IMR-90 (cell line): ENCODE measurements around the gene PIK3C2A. TPM values are rescaled to one million over a fixed set of nuclear protein-coding genes. Genes with fewer than 3 reads are reported as not detected.

Source experiments
- ATAC-seq: fragments of 200-7000 bp; cut with Tn5 transposase; 2 replicates; pipeline ENCODE4 v1.9.1; 2020; ENCODE audit warnings: low read depth, mild to moderate bottlenecking, moderate library complexity
- BruUV-seq: library from RNA; stranded (reverse); fragments of 400-500 nt; replicated peaks from 2 replicates; lab custom pipeline; 2021; lab: Mats Ljungman, UMichigan
- CTCF ChIA-PET: fragments of 300-600 bp; formaldehyde crosslinking; extraction: SDS; loops from one replicate; lab custom pipeline; 2021; ENCODE audit warnings: antibody characterized with exemption; lab: Yijun Ruan, JAX
- POLR2A ChIA-PET: fragments of 300-600 bp; sonication (Branson Sonifier 250); formaldehyde crosslinking; loops from one replicate; lab custom pipeline; 2022; ENCODE audit warnings: antibody characterized with exemption; ENCODE audit not compliant: unreplicated experiment; lab: Charles Lee
- DNase-seq: peaks from one replicate; pipeline ENCODE4 v3.0.0; 2013
- H2AFZ ChIP-seq: replicated peaks from 2 replicates; pipeline ENCODE3; 2013; ENCODE audit warnings: low read length, mild to moderate bottlenecking; ENCODE audit not compliant: poor library complexity
- H2AK5ac ChIP-seq: 2 replicates; pipeline ENCODE4 v1.6.1; 2013; ENCODE audit warnings: low read depth, low read length, inconsistent platforms
- H2AK9ac ChIP-seq: replicated peaks from 2 replicates; pipeline ENCODE3; 2013; ENCODE audit warnings: mild to moderate bottlenecking, low read depth, low read length, moderate library complexity; ENCODE audit not compliant: poor library complexity
- H2BK120ac ChIP-seq: 2 replicates; pipeline ENCODE4 v1.6.1; 2013; ENCODE audit warnings: low read depth, low read length, inconsistent platforms
- H2BK15ac ChIP-seq: 3 replicates; pipeline ENCODE4 v1.6.1; 2013; ENCODE audit warnings: low read depth, low read length, inconsistent platforms
- H2BK20ac ChIP-seq: 2 replicates; pipeline ENCODE4 v1.6.1; 2013; ENCODE audit warnings: low read depth, mild to moderate bottlenecking, inconsistent platforms, low read length, moderate library complexity
- H2BK5ac ChIP-seq: 2 replicates; pipeline ENCODE4 v1.6.1; 2013; ENCODE audit warnings: mild to moderate bottlenecking, low read depth, low read length, inconsistent platforms; ENCODE audit not compliant: poor library complexity, severe bottlenecking
- H3K14ac ChIP-seq: replicated peaks from 2 replicates; pipeline ENCODE4 v1.6.1; 2013; ENCODE audit warnings: low read depth, low read length, inconsistent platforms
- H3K18ac ChIP-seq: 2 replicates; pipeline ENCODE4 v1.6.1; 2013; ENCODE audit warnings: low read depth, low read length, control low read depth
- H3K23ac ChIP-seq: 2 replicates; pipeline ENCODE4 v1.6.1; 2013; ENCODE audit warnings: low read depth, low read length, inconsistent platforms
- H3K27ac ChIP-seq: 2 replicates; pipeline ENCODE4 v1.5.1; 2013; ENCODE audit warnings: mild to moderate bottlenecking, control low read depth, low read length; ENCODE audit not compliant: insufficient read depth
- H3K27me3 ChIP-seq: 2 replicates; pipeline ENCODE4 v1.6.1; 2013; ENCODE audit warnings: low read length; ENCODE audit not compliant: control insufficient read depth, insufficient read depth
- H3K36me3 ChIP-seq: 2 replicates; pipeline ENCODE4 v1.6.1; 2013; ENCODE audit warnings: low read length, mixed read lengths; ENCODE audit not compliant: control insufficient read depth, insufficient read depth
- H3K4ac ChIP-seq: 2 replicates; pipeline ENCODE4 v1.6.1; 2013; ENCODE audit warnings: low read depth, low read length, inconsistent platforms
- H3K4me1 ChIP-seq: 2 replicates; pipeline ENCODE4 v1.6.1; 2013; ENCODE audit warnings: low read length, mixed read lengths; ENCODE audit not compliant: control insufficient read depth, insufficient read depth
- H3K4me2 ChIP-seq: 2 replicates; pipeline ENCODE4 v1.6.1; 2013; ENCODE audit warnings: low read depth, mild to moderate bottlenecking, control low read depth, low read length, moderate library complexity
- H3K4me3 ChIP-seq: 2 replicates; pipeline ENCODE4 v1.5.1; 2013; ENCODE audit warnings: low read depth, mild to moderate bottlenecking, control low read depth, low read length, moderate library complexity; ENCODE audit not compliant: insufficient read depth
- H3K56ac ChIP-seq: 2 replicates; pipeline ENCODE4 v1.6.1; 2013; ENCODE audit warnings: low read length, inconsistent platforms; ENCODE audit not compliant: insufficient read depth; ENCODE audit errors: extremely low read depth
- H3K79me1 ChIP-seq, 2 experiments: 2 replicates each; pipeline ENCODE4 v1.6.1; 2013; ENCODE audit warnings: low read length in 2 of 2, inconsistent platforms in 1 of 2, low read depth in 1 of 2
- H3K9ac ChIP-seq: 2 replicates; pipeline ENCODE4 v1.6.1; 2013; ENCODE audit warnings: low read depth, low read length, control low read depth
- H3K9me1 ChIP-seq: 2 replicates; pipeline ENCODE4 v1.6.1; 2013; ENCODE audit warnings: low read length, inconsistent platforms; ENCODE audit not compliant: insufficient read depth
- H3K9me3 ChIP-seq: 2 replicates; pipeline ENCODE4 v1.6.1; 2013; ENCODE audit warnings: low read length; ENCODE audit not compliant: control insufficient read depth, insufficient read depth
- H4K20me1 ChIP-seq: 2 replicates; pipeline ENCODE4 v1.6.1; 2013; ENCODE audit warnings: low read length, inconsistent platforms; ENCODE audit not compliant: insufficient read depth
- H4K5ac ChIP-seq: 2 replicates; pipeline ENCODE4 v1.6.1; 2013; ENCODE audit warnings: mild to moderate bottlenecking, low read depth, low read length, control low read depth
- H4K8ac ChIP-seq, 2 experiments: 2 replicates each; pipeline ENCODE4 v1.6.1; 2013; ENCODE audit warnings: low read depth in 2 of 2, low read length in 2 of 2, control low read depth in 1 of 2, inconsistent platforms in 1 of 2
- H4K91ac ChIP-seq: 2 replicates; pipeline ENCODE4 v1.6.1; 2013; ENCODE audit warnings: low read depth, low read length, inconsistent platforms; ENCODE audit not compliant: insufficient read depth
- BHLHE40 ChIP-seq: fragments of 150-350 bp; IDR thresholded peaks from 2 replicates; pipeline ENCODE4 v1.6.1; 2016; ENCODE audit warnings: mild to moderate bottlenecking, low read depth, low read length
- CEBPB ChIP-seq: IDR thresholded peaks from 2 replicates; pipeline ENCODE4 v1.6.1; 2012; ENCODE audit warnings: low read depth, low read length, improper control_type of control experiment
- CHD1 ChIP-seq: IDR thresholded peaks from 2 replicates; pipeline ENCODE4 v1.6.1; 2012; ENCODE audit warnings: low read depth, low read length, improper control_type of control experiment
- ELK1 ChIP-seq: fragments of 150-350 bp; IDR thresholded peaks from 2 replicates; pipeline ENCODE4 v1.6.1; 2016; ENCODE audit warnings: low read depth, mild to moderate bottlenecking, low read length, moderate library complexity, borderline replicate concordance
- FOS ChIP-seq: fragments of 150-350 bp; IDR thresholded peaks from 2 replicates; pipeline ENCODE4 v1.6.1; 2016; ENCODE audit warnings: low read depth, low read length
- MAFK ChIP-seq: IDR thresholded peaks from 2 replicates; pipeline ENCODE4 v1.6.1; 2012; ENCODE audit warnings: low read depth, low read length, improper control_type of control experiment
- MAZ ChIP-seq: IDR thresholded peaks from 2 replicates; pipeline ENCODE4 v1.6.1; 2012; ENCODE audit warnings: low read depth, mild to moderate bottlenecking, low read length, improper control_type of control experiment, moderate library complexity, borderline replicate concordance
- MXI1 ChIP-seq: IDR thresholded peaks from 2 replicates; pipeline ENCODE4 v1.6.1; 2012; ENCODE audit warnings: low read depth, mild to moderate bottlenecking, low read length, moderate library complexity, borderline replicate concordance
- NFE2L2 ChIP-seq: fragments of 150-350 bp; IDR thresholded peaks from 2 replicates; pipeline ENCODE4 v1.6.1; 2016; ENCODE audit warnings: low read depth, mild to moderate bottlenecking, low read length
- POLR2A ChIP-seq: IDR thresholded peaks from 2 replicates; pipeline ENCODE4 v1.6.1; 2012; ENCODE audit warnings: mild to moderate bottlenecking, low read depth, low read length
- RAD21 ChIP-seq: IDR thresholded peaks from 2 replicates; pipeline ENCODE4 v1.6.1; 2012; ENCODE audit warnings: low read length, improper control_type of control experiment
- RCOR1 ChIP-seq: IDR thresholded peaks from 2 replicates; pipeline ENCODE4 v1.6.1; 2012; ENCODE audit warnings: mild to moderate bottlenecking, low read length, improper control_type of control experiment; ENCODE audit not compliant: insufficient replicate concordance
- RFX5 ChIP-seq: IDR thresholded peaks from 2 replicates; pipeline ENCODE4 v1.8.0; 2012; ENCODE audit warnings: low read depth, mild to moderate bottlenecking, low read length, moderate library complexity
- SMC3 ChIP-seq: fragments of 150-350 bp; IDR thresholded peaks from 2 replicates; pipeline ENCODE4 v1.6.1; 2016; ENCODE audit warnings: low read depth, mild to moderate bottlenecking, antibody characterized with exemption, low read length, moderate library complexity
- WGBS, 2 experiments: methylation state at CpG; one replicate each; pipeline versions ENCODE4 v1.1.5 to v1.1.7; 2013; ENCODE audit warnings: missing lambda C conversion rate in 2 of 2; ENCODE audit not compliant: insufficient read length in 1 of 2; ENCODE audit errors: extremely low coverage in 2 of 2; 5-methylcytosine and 5-hydroxymethylcytosine counted together
- dilution Hi-C: fragments of 300-500 bp; cut with HindIII; formaldehyde crosslinking; loops from one replicate; pipeline ENCODE4 v1.14.3; 2018; ENCODE audit warnings: low sequenced_read_pairs; ENCODE audit not compliant: unreplicated experiment
- in situ Hi-C: fragments of 300-500 bp; cut with MboI; formaldehyde crosslinking; loops from 3 replicates; pipeline ENCODE4 v1.14.3; 2019; ENCODE audit warnings: low sequenced_read_pairs, inconsistent platforms, mixed read lengths
- intact Hi-C: fragments of 100-400 bp; cut with micrococcal nuclease; formaldehyde crosslinking; loops from 2 replicates; pipeline ENCODE4 v1.10.0; 2022
- polyA plus RNA-seq, 3 experiments: library from polyadenylated mRNA; depleted of rRNA; stranded (reverse); fragments of >200 nt; gene quantifications; 2 replicates each; pipeline ENCODE4 v1.2.3, GENCODE V29; 2012; ENCODE audit warnings: low replicate concordance in 1 of 3
- total RNA-seq: library from RNA; depleted of rRNA; stranded (reverse); fragments of >200 nt; gene quantifications from 2 replicates; pipeline ENCODE4 v1.2.3, GENCODE V29; 2012
- TF ChIP-seq, protein P1 (sequence below): conservative IDR thresholded peaks from 2 replicates; pipeline ENCODE4 v1.5.1; 2012; ENCODE audit warnings: mild to moderate bottlenecking, low read depth, low read length, improper control_type of control experiment

The PIK3C2A gene
- total and polyA plus RNA-seq, 2 of the 4 experiments (the other 2 are of a cell fraction) = 14.6 to 36.6 TPM

GRCh38 chr11:17229481-17230152 is 21.8 kb upstream of the PIK3C2A start:
- ATAC-seq (peak; percentile 21; the same call in 1 of the 2 replicates), DNase-seq (no peak)
- H2BK20ac ChIP-seq = no peak overlapping the region
- in situ Hi-C loops (loop anchor here (10.0 kb wide), 1 partner anchor 275 kb away; no protein-coding TSS in a partner anchor), dilution Hi-C loops (no loop called here), intact Hi-C loops (loop anchor here (1.0 kb wide), 5 partner anchors 48 to 299 kb away; no protein-coding TSS in a partner anchor)
- POLR2A ChIA-PET = no interaction called here
- no peak overlapping the region for H3K27ac ChIP-seq
- H3K9ac ChIP-seq = no peak overlapping the region
- no peak overlapping the region for H3K4me2 ChIP-seq
- H3K18ac ChIP-seq = no peak overlapping the region
- WGBS, 2 experiments = 67% methylated on average over 3 of the region's 7 CpGs; no CpG with 5 or more reads in 1 of the 2 experiments
- H3K14ac ChIP-seq = no peak overlapping the region
- CTCF ChIA-PET = interaction anchor here (0.8 to 2.0 kb wide), 8 partner anchors 11 to 298 kb away, joined by 3 to 9 read pairs (median 4); no protein-coding TSS in a partner anchor
- no peaks in the 10 kb centered on the region for H3K9me1 ChIP-seq
- H2AK5ac ChIP-seq = no peak overlapping the region
- H3K23ac ChIP-seq = no peak overlapping the region
- H2BK15ac ChIP-seq = no peak overlapping the region
- no peak overlapping the region for H2BK5ac ChIP-seq
- H3K79me1 ChIP-seq = no peaks in the 10 kb centered on the region
- no TSS peak for BruUV-seq
- no peak overlapping the region for H2AK9ac ChIP-seq
- H3K4me3 ChIP-seq = no peak overlapping the region
- no peaks in the 10 kb centered on the region for H3K27me3 ChIP-seq
- no peak overlapping the region for H3K4ac ChIP-seq
- no peaks in the 10 kb centered on the region for H3K9me3 ChIP-seq
- no peak overlapping the region for H4K8ac ChIP-seq
- H4K5ac ChIP-seq = no peak overlapping the region
- H4K20me1 ChIP-seq = no peaks in the 10 kb centered on the region
- no peak overlapping the region for H2AFZ ChIP-seq
- no peak overlapping the region for H3K56ac ChIP-seq
- no peak overlapping the region for H2BK120ac ChIP-seq
- no peaks in the 10 kb centered on the region for H3K4me1 ChIP-seq
- H3K36me3 ChIP-seq = no peaks in the 10 kb centered on the region
- H4K91ac ChIP-seq = no peak overlapping the region
- TF ChIP-seq RCOR1 (no peak), CEBPB (no peak), FOS (no peak), SMC3 (no peak), MAFK (no peak), ELK1 (no peak), MXI1 (no peak), RAD21 (no peak), MAZ (no peak), POLR2A (no peak), BHLHE40 (no peak), RFX5 (no peak), CHD1 (no peak), NFE2L2 (no peak)
- TF ChIP-seq, protein P1, sequence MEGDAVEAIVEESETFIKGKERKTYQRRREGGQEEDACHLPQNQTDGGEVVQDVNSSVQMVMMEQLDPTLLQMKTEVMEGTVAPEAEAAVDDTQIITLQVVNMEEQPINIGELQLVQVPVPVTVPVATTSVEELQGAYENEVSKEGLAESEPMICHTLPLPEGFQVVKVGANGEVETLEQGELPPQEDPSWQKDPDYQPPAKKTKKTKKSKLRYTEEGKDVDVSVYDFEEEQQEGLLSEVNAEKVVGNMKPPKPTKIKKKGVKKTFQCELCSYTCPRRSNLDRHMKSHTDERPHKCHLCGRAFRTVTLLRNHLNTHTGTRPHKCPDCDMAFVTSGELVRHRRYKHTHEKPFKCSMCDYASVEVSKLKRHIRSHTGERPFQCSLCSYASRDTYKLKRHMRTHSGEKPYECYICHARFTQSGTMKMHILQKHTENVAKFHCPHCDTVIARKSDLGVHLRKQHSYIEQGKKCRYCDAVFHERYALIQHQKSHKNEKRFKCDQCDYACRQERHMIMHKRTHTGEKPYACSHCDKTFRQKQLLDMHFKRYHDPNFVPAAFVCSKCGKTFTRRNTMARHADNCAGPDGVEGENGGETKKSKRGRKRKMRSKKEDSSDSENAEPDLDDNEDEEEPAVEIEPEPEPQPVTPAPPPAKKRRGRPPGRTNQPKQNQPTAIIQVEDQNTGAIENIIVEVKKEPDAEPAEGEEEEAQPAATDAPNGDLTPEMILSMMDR = no peak
